GM23338 (cell line): ENCODE data around the gene NRGN. TPM values are rescaled to one million over a fixed set of nuclear protein-coding genes. Genes with fewer than 3 reads are reported as not detected.

Experiments
- ATAC-seq: fragments of 200-7000 bp; cut with Tn5 transposase; 3 replicates; pipeline ENCODE4 v1.9.1; 2020
- DNase-seq: peaks from one replicate; pipeline ENCODE4 v3.0.0-alpha.2; 2015; ENCODE audit warnings: low spot score
- H2AFZ ChIP-seq: fragments of 200-600 bp; sonication (generic); 2 replicates; pipeline ENCODE4 v1.8.0; 2016; ENCODE audit warnings: antibody characterized with exemption, mild to moderate bottlenecking, moderate library complexity
- H3F3A ChIP-seq: fragments of 200-600 bp; sonication (generic); replicated peaks from 2 replicates; pipeline ENCODE4 v1.8.0; 2017; ENCODE audit warnings: antibody characterized with exemption, mixed run types, low read depth
- H3K27ac ChIP-seq: fragments of 200-600 bp; sonication (generic); 2 replicates; pipeline ENCODE4 v1.6.1; 2016; ENCODE audit warnings: low read depth
- H3K27me3 ChIP-seq: fragments of 200-600 bp; sonication (generic); 2 replicates; pipeline ENCODE4 v1.8.0; 2016; ENCODE audit warnings: mild to moderate bottlenecking, mixed run types, moderate library complexity; ENCODE audit not compliant: insufficient read depth
- H3K36me3 ChIP-seq: fragments of 200-600 bp; sonication (generic); 2 replicates; pipeline ENCODE4 v1.8.0; 2016; ENCODE audit warnings: mild to moderate bottlenecking; ENCODE audit not compliant: insufficient read depth
- H3K4me1 ChIP-seq: fragments of 200-600 bp; sonication (generic); 2 replicates; pipeline ENCODE4 v1.8.0; 2016; ENCODE audit warnings: mild to moderate bottlenecking, moderate library complexity; ENCODE audit not compliant: insufficient read depth
- H3K4me2 ChIP-seq: fragments of 200-600 bp; sonication (generic); 2 replicates; pipeline ENCODE4 v1.7.1; 2017; ENCODE audit warnings: mixed run types
- H3K4me3 ChIP-seq: fragments of 200-600 bp; sonication (generic); 2 replicates; pipeline ENCODE4 v1.6.1; 2016; ENCODE audit warnings: mixed run types
- H3K79me2 ChIP-seq: fragments of 200-600 bp; sonication (generic); replicated peaks from 2 replicates; pipeline ENCODE4 v1.8.0; 2017; ENCODE audit warnings: mild to moderate bottlenecking; ENCODE audit not compliant: insufficient read depth
- H3K9me2 ChIP-seq: fragments of 200-600 bp; sonication (generic); 2 replicates; pipeline ENCODE4 v1.8.0; 2017; ENCODE audit not compliant: insufficient read depth
- H4K20me1 ChIP-seq: fragments of 200-600 bp; sonication (generic); replicated peaks from 2 replicates; pipeline ENCODE4 v1.8.0; 2017; ENCODE audit warnings: mild to moderate bottlenecking; ENCODE audit not compliant: insufficient read depth
- H3K27ac Mint-ChIP-seq: 2 replicates; pipeline ENCODE4 v1.8.0; 2020; ENCODE audit warnings: inconsistent platforms, mild to moderate bottlenecking, moderate library complexity, mixed read lengths
- H3K27me3 Mint-ChIP-seq: 3 replicates; pipeline ENCODE4 v1.8.0; 2022; ENCODE audit warnings: low read depth, mild to moderate bottlenecking, moderate library complexity, mixed read lengths, inconsistent platforms; ENCODE audit not compliant: insufficient read depth, poor library complexity
- H3K36me3 Mint-ChIP-seq: 3 replicates; pipeline ENCODE4 v1.8.0; 2021; ENCODE audit warnings: low read depth, mild to moderate bottlenecking, inconsistent platforms, moderate library complexity, mixed read lengths
- H3K4me1 Mint-ChIP-seq: 3 replicates; pipeline ENCODE4 v1.8.0; 2020; ENCODE audit warnings: mild to moderate bottlenecking, inconsistent platforms, mixed read lengths
- H3K4me3 Mint-ChIP-seq: 3 replicates; pipeline ENCODE4 v1.8.0; 2021; ENCODE audit warnings: moderate library complexity, mild to moderate bottlenecking, inconsistent platforms, mixed read lengths
- H3K9me3 Mint-ChIP-seq: 3 replicates; pipeline ENCODE4 v1.8.0; 2020; ENCODE audit warnings: moderate library complexity, mild to moderate bottlenecking, inconsistent platforms, mixed read lengths
- CREB1 ChIP-seq: fragments of 250-450 bp; sonication (Bioruptor Pico); IDR thresholded peaks from 2 replicates; pipeline ENCODE4 v1.5.0; 2020; ENCODE audit warnings: low read depth, mild to moderate bottlenecking, moderate library complexity
- CTCF ChIP-seq, 2 experiments: fragments of 200-600 bp in 1 of 2; sonication (generic) in 1 of 2; conservative IDR thresholded peaks; 2 replicates each; pipeline versions ENCODE4 v1.5.1 to v1.6.1; 2016 to 2017; ENCODE audit warnings: antibody characterized with exemption in 2 of 2, low read depth in 2 of 2, mild to moderate bottlenecking in 2 of 2, moderate library complexity in 1 of 2
- ETS1 ChIP-seq: IDR thresholded peaks from 2 replicates; pipeline ENCODE4 v1.6.1; 2016; ENCODE audit warnings: antibody characterized with exemption
- EZH2 ChIP-seq: fragments of 200-600 bp; sonication (generic); IDR thresholded peaks from one replicate; pipeline ENCODE4 v1.8.0; 2017; ENCODE audit warnings: antibody characterized with exemption, mild to moderate bottlenecking, low read depth; ENCODE audit not compliant: unreplicated experiment
- EZH2phosphoT487 ChIP-seq: fragments of 200-600 bp; sonication (generic); IDR thresholded peaks from one replicate; pipeline ENCODE4 v1.8.1; 2018; ENCODE audit warnings: antibody characterized with exemption; ENCODE audit not compliant: unreplicated experiment
- JUNB ChIP-seq: IDR thresholded peaks from one replicate; pipeline ENCODE4 v1.6.1; 2016; ENCODE audit warnings: antibody characterized with exemption; ENCODE audit not compliant: unreplicated experiment
- NANOG ChIP-seq: IDR thresholded peaks from 2 replicates; pipeline ENCODE4 v1.6.1; 2016; ENCODE audit warnings: antibody characterized with exemption, borderline replicate concordance
- POLR2AphosphoS5 ChIP-seq: IDR thresholded peaks from 2 replicates; pipeline ENCODE4 v1.6.1; 2016; ENCODE audit warnings: antibody characterized with exemption, low read depth
- STAT1 ChIP-seq: IDR thresholded peaks from one replicate; pipeline ENCODE4 v1.6.1; 2016; ENCODE audit warnings: antibody characterized with exemption; ENCODE audit not compliant: unreplicated experiment
- ZNF114 ChIP-seq: fragments of 250-450 bp; sonication (Bioruptor Pico); IDR thresholded peaks from 2 replicates; pipeline ENCODE4 v1.5.0; 2020; ENCODE audit warnings: mild to moderate bottlenecking, moderate library complexity
- ZNF331 ChIP-seq: fragments of 250-450 bp; sonication (Bioruptor Pico); IDR thresholded peaks from 2 replicates; pipeline ENCODE4 v1.5.0; 2020; ENCODE audit warnings: low read depth, mild to moderate bottlenecking, moderate library complexity
- ZNF462 ChIP-seq: fragments of 250-450 bp; sonication (Bioruptor Pico); IDR thresholded peaks from 2 replicates; pipeline ENCODE4 v1.5.0; 2020; ENCODE audit warnings: mild to moderate bottlenecking, moderate library complexity
- polyA plus RNA-seq: library from polyadenylated mRNA; unstranded; fragments of >200 nt; fragmentation: Nextera tagmentation; extraction: Ambion mirVana; gene quantifications from 2 replicates; pipeline ENCODE4 v1.2.1, GENCODE V29; 2016
- total RNA-seq: library from RNA; depleted of rRNA; stranded (reverse); fragments of >200 nt; shearing (Covaris generic); gene quantifications from 2 replicates; pipeline ENCODE4 v1.2.3, GENCODE V29; 2014
- TF ChIP-seq, protein P1 (sequence below): IDR thresholded peaks from one replicate; pipeline ENCODE4 v1.6.1; 2018; ENCODE audit warnings: antibody characterized with exemption; ENCODE audit not compliant: unreplicated experiment

The NRGN gene
- total and polyA plus RNA-seq, 2 experiments from 2014 or later: 0.24 to 0.61 TPM

- Histone ChIP-seq H2AFZ (no peak overlapping the region), H3K4me1 (peaks cover 42% of the 10 kb centered on the region), H3K9me2 (no peaks in the 10 kb centered on the region), H3F3A (no peaks in the 10 kb centered on the region), H3K27me3 (no peaks in the 10 kb centered on the region), H3K36me3 (no peaks in the 10 kb centered on the region), H3K27ac (no peak overlapping the region), H3K4me2 (no peak overlapping the region), H3K4me3 (no peak overlapping the region), H3K79me2 (peaks cover 100% of the 10 kb centered on the region), H4K20me1 (peaks cover 32% of the 10 kb centered on the region; the same call in 1 of the 2 replicates)
- ATAC-seq: no peak
- H3K27ac Mint-ChIP-seq: no peak overlapping the region
- H3K36me3 Mint-ChIP-seq: no peaks in the 10 kb centered on the region
- H3K9me3 Mint-ChIP-seq: no peaks in the 10 kb centered on the region
- no peak for TF ChIP-seq CTCF (conservative IDR thresholded peaks at IDR 0.05; ENCODE audit: low read depth in 2 of 2)
- no peak for TF ChIP-seq STAT1
- TF ChIP-seq ZNF331 (CRISPR knock-in tag): no peak
- no peak for TF ChIP-seq EZH2
- TF ChIP-seq JUNB: no peak
- no peak for TF ChIP-seq EZH2phosphoT487
- TF ChIP-seq, protein P1, sequence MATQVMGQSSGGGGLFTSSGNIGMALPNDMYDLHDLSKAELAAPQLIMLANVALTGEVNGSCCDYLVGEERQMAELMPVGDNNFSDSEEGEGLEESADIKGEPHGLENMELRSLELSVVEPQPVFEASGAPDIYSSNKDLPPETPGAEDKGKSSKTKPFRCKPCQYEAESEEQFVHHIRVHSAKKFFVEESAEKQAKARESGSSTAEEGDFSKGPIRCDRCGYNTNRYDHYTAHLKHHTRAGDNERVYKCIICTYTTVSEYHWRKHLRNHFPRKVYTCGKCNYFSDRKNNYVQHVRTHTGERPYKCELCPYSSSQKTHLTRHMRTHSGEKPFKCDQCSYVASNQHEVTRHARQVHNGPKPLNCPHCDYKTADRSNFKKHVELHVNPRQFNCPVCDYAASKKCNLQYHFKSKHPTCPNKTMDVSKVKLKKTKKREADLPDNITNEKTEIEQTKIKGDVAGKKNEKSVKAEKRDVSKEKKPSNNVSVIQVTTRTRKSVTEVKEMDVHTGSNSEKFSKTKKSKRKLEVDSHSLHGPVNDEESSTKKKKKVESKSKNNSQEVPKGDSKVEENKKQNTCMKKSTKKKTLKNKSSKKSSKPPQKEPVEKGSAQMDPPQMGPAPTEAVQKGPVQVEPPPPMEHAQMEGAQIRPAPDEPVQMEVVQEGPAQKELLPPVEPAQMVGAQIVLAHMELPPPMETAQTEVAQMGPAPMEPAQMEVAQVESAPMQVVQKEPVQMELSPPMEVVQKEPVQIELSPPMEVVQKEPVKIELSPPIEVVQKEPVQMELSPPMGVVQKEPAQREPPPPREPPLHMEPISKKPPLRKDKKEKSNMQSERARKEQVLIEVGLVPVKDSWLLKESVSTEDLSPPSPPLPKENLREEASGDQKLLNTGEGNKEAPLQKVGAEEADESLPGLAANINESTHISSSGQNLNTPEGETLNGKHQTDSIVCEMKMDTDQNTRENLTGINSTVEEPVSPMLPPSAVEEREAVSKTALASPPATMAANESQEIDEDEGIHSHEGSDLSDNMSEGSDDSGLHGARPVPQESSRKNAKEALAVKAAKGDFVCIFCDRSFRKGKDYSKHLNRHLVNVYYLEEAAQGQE: no peak
- TF ChIP-seq ETS1: no peak
- TF ChIP-seq ZNF114 (CRISPR knock-in tag): no peak
- TF ChIP-seq CREB1: no peak
- no peak for TF ChIP-seq NANOG
- no peak for TF ChIP-seq ZNF462
- no peak for TF ChIP-seq POLR2AphosphoS5
- peaks cover 45% of the 10 kb centered on the region for H3K4me1 Mint-ChIP-seq
- H3K27me3 Mint-ChIP-seq: peaks cover 1% of the 10 kb centered on the region
- H3K4me3 Mint-ChIP-seq: no peak overlapping the region
- no peak for DNase-seq
These were observed 48.8 kb downstream of the NRGN start for GRCh38 chr11:124788521-124788920.
